Spleen (tissue), 11 donors: ENCODE data around the gene CHM. TPM values are rescaled to one million over a fixed set of nuclear protein-coding genes. Genes with fewer than 3 reads are reported as not detected.

Source experiments
- DNase-seq: peaks from one replicate; pipeline ENCODE4 v3.0.0-alpha.2; 2020
- H3K27ac ChIP-seq, 8 donors: fragments of 200-600 bp; sonication (generic) in 7 of 8; 1 replicate in 4 of 8; 2 replicates in 4 of 8; pipeline versions ENCODE4 v1.5.0 to v1.8.0; 2016 to 2021; ENCODE audit warnings: inconsistent platforms in 4 of 8, mild to moderate bottlenecking in 4 of 8, moderate library complexity in 1 of 8
- H3K27me3 ChIP-seq, 7 donors: fragments of 200-600 bp; sonication (generic) in 6 of 7; replicated peaks in 1 of 7; 1 replicate in 4 of 7; 2 replicates in 3 of 7; pipeline versions ENCODE4 v1.5.0 to v1.8.0; 2016 to 2021; ENCODE audit warnings: inconsistent platforms in 3 of 7, mild to moderate bottlenecking in 1 of 7
- H3K36me3 ChIP-seq, 6 donors: fragments of 200-600 bp; sonication (generic) in 5 of 6; 1 replicate in 4 of 6; 2 replicates in 2 of 6; pipeline versions ENCODE4 v1.5.0 to v1.8.0; 2016 to 2021; ENCODE audit warnings: inconsistent platforms in 2 of 6
- H3K4me1 ChIP-seq, 6 donors: fragments of 200-600 bp; sonication (generic) in 5 of 6; 1 replicate in 3 of 6; 2 replicates in 3 of 6; pipeline versions ENCODE4 v1.5.0 to v1.8.0; 2016 to 2021; ENCODE audit warnings: inconsistent platforms in 3 of 6
- H3K4me3 ChIP-seq, 8 donors: fragments of 200-600 bp; sonication (generic) in 7 of 8; 1 replicate in 4 of 8; 2 replicates in 4 of 8; pipeline versions ENCODE4 v1.5.0 to v1.8.0; 2016 to 2021; ENCODE audit warnings: inconsistent platforms in 4 of 8, mild to moderate bottlenecking in 4 of 8, moderate library complexity in 2 of 8
- H3K9me3 ChIP-seq, 8 donors: fragments of 200-600 bp; sonication (generic) in 7 of 8; 1 replicate in 4 of 8; 2 replicates in 4 of 8; pipeline versions ENCODE4 v1.5.0 to v1.8.0; 2016 to 2021; ENCODE audit warnings: inconsistent platforms in 4 of 8
- CTCF ChIP-seq, 11 experiments: fragments of 200-600 bp in 7 of 11; fragments of 450-650 bp in 4 of 11; sonication (generic) in 4 of 11; IDR thresholded peaks in 8 of 11; conservative IDR thresholded peaks in 3 of 11; 1 replicate in 7 of 11; 2 replicates in 4 of 11; pipeline versions ENCODE4 v1.4.0 to v1.8.0; 2016 to 2021; ENCODE audit warnings: antibody characterized with exemption in 11 of 11, inconsistent platforms in 4 of 11, mild to moderate bottlenecking in 1 of 11
- POLR2A ChIP-seq, 3 donors: fragments of 450-650 bp; IDR thresholded peaks; one replicate each; pipeline ENCODE4 v1.5.1; 2017; ENCODE audit warnings: antibody characterized with exemption in 3 of 3, mild to moderate bottlenecking in 1 of 3
- POLR2AphosphoS5 ChIP-seq, 3 donors: sonication (generic); formaldehyde crosslinking; IDR thresholded peaks; one replicate each; pipeline ENCODE4 v1.5.1; 2017; ENCODE audit warnings: antibody characterized with exemption in 3 of 3
- WGBS, 5 donors: extraction: QIAGEN DNeasy Blood & Tissue Kit in 3 of 5; methylation state at CpG; one replicate each; pipeline versions ENCODE4 v1.1.5 to v1.1.7; 2013 to 2018; 5-methylcytosine and 5-hydroxymethylcytosine counted together
- intact Hi-C: fragments of 100-400 bp; cut with DNase I; formaldehyde crosslinking; loops from one replicate; pipeline ENCODE4 v1.15.0; 2023; ENCODE audit warnings: low total_unique reads
- microRNA-seq, 3 donors: library from miRNA; unstranded; fragments of <30 nt; microRNA quantifications; one replicate each; pipeline versions ENCODE4 to v1.1.0, GENCODE V29; 2019 to 2020
- polyA plus RNA-seq, 3 donors: library from polyadenylated mRNA; stranded (reverse); fragments of 200-250 nt; gene quantifications; one replicate each; pipeline ENCODE4 v1.2.1, GENCODE V29; 2013
- small RNA-seq, 4 donors: library from RNA; depleted of rRNA; stranded (forward); fragments of <200 nt; gene quantifications; one replicate each; pipeline ENCODE3, GENCODE V24; 2016
- total RNA-seq, 7 donors: library from RNA; depleted of rRNA in 3 of 7; stranded (reverse); fragments of >200 nt in 3 of 7; fragmentation: NEBNext Ultra II Directional in 4 of 7; extraction: Animal tissue kit (Norgen Biotek cat#: 25700) in 4 of 7; gene quantifications; one replicate each; pipeline versions ENCODE4 v1.1.0 to v1.2.1, GENCODE V29; 2016 to 2021
- donor health status: healthy with polysubstance abuse.
- donor health status: DM: no; HTN: no; CAD: no; lungs with moderate emphysema.
- donor health status: DM: no; HTN: no; CAD: no.
- donor health status: Bipolar disorder and iron deficiency.
- donor health status: healthy.
- donor health status: DM: no; HTN: no; CAD: no.
- donor health status: DM: yes; HTN: yes; CAD: no.

CHM gene
- total and polyA plus RNA-seq, 10 donors = 9.3 to 35.3 (median 23.3) TPM

GRCh38 chrX:85828771-85829170, 218.6 kb downstream of the CHM start:
- no peaks in the 10 kb centered on the region for H3K4me1 ChIP-seq
- no peaks in the 10 kb centered on the region for H3K27me3 ChIP-seq
- no peaks in the 10 kb centered on the region for H3K9me3 ChIP-seq
- DNase-seq = no peak
- no peak overlapping the region for H3K27ac ChIP-seq
- TF ChIP-seq POLR2AphosphoS5 (IDR thresholded peaks at IDR 0.05) (no peak), CTCF (IDR thresholded peaks at IDR 0.05 in 8 of 11, conservative IDR thresholded peaks at IDR 0.05 in 3 of 11) (no peak), POLR2A (IDR thresholded peaks at IDR 0.05) (no peak)
- H3K4me3 ChIP-seq = no peak overlapping the region
- 70 to 88% (median 80%) methylated on average over 5 of the region's 5 CpGs for WGBS, 5 donors
- H3K36me3 ChIP-seq = no peaks in the 10 kb centered on the region
- intact Hi-C loops = no loop called here

GRCh38 chrX:85815203-85815751, 232.1 kb downstream of the CHM start:
- WGBS, 5 donors = 59 to 76% (median 68%) methylated on average over 6 of the region's 6 CpGs
- no peak for DNase-seq

More at GRCh38 chrX:85815203-85815751, 232.1 kb downstream of the CHM start:
- intact Hi-C loops = no loop called here
- Histone ChIP-seq H3K27me3 (no peaks in the 10 kb centered on the region), H3K4me3 (no peak overlapping the region), H3K27ac (no peak overlapping the region), H3K9me3 (peaks cover 6 to 60% (median 31%) of the 10 kb centered on the region in 8 donors), H3K36me3 (no peaks in the 10 kb centered on the region), H3K4me1 (no peaks in the 10 kb centered on the region)
- TF ChIP-seq CTCF (IDR thresholded peaks at IDR 0.05 in 8 of 11, conservative IDR thresholded peaks at IDR 0.05 in 3 of 11) (no peak), POLR2AphosphoS5 (IDR thresholded peaks at IDR 0.05) (no peak), POLR2A (IDR thresholded peaks at IDR 0.05) (no peak)

Small RNAs within 50 kb of the gene (microRNA-seq; reads per million reads assigned to microRNA genes)
- gene MIR1321 (0 reads per million in 3 donors), gene MIR361 (3,654 to 5,024 (median 4,484) reads per million in 3 donors)

Small RNAs within 50 kb of the gene (small RNA-seq; reads per million reads assigned to genes)
- gene AL022401.1 = 0 reads per million in 4 donors
- 44.0 to 65.6 (median 50.4) reads per million in 4 donors for gene MIR361
- 0 reads per million in 4 donors for gene NDUFA5P7
- 0 reads per million in 4 donors for gene RF00019

Other genes starting within 250 kb of the CHM start
- gene DACH2, start 100.9 kb upstream of the CHM start, total RNA-seq = not detected
- gene DACH2, start 100.9 kb upstream of the CHM start, polyA plus RNA-seq = not detected